ELF-1 (cell line): ENCODE results near the gene UQCRC1.

ENCODE experiments used
- DNase-seq: peaks from one replicate; pipeline ENCODE4 v3.0.0-alpha.2; 2016; ENCODE audit warnings: low read depth, low spot score

UQCRC1 gene

GRCh38 chr3:48609088-48610005 lies at the start of gene UQCRC1:
Gene UQCRC1, minus strand, starts transcription at chr3:48609646. Its CDS starts 26 bp downstream, at chr3:48609620.
- peak; percentile 96 for DNase-seq

- DNase-seq, result no peak
Measured at GRCh38 chr3:48656841-48657281, 47.4 kb upstream of the UQCRC1 start.

DNA sequence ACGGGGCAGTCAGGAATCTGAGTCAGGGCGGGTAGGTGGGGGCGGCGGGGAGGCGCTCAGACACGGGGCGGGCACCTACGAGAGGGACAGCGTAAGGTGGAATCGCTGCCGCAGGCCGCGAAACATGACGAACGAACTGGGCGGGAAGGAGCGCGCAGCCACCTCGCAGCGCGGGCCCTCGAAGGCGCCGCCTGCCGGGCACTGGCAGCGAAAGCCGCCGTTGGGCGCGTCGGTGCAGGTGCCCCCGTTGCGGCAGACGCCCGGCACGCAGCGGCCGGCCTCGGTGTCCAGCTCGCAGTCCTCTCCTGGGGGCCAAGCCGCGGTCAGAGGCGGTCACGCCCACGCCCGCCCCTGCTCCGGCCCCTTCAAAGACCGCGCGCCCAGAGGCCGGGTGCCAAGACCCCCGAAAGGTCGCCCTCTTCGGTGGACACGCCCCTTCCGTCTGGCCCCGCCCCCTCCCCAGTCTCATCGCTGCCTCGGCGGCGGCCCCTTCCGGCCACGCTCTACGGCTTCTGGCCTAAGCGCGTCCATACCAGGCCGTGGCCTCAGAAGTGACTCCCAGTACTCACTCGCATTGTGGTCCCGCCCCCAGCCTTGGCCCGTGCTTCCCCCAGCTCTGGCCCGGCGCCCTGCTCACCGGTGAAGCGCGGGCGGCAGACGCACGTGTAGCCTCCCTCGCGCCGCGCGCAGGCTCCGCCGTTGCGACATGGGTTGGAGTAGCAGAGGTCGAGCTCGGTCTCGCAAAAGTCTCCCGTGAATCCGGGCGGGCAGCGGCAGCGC lies 46.8 kb upstream of the UQCRC1 start:
- DNase-seq, result peak; percentile 94

GRCh38 chr3:48655606-48656005 lies 46.2 kb upstream of the UQCRC1 start:
- no peak for DNase-seq

DNA sequence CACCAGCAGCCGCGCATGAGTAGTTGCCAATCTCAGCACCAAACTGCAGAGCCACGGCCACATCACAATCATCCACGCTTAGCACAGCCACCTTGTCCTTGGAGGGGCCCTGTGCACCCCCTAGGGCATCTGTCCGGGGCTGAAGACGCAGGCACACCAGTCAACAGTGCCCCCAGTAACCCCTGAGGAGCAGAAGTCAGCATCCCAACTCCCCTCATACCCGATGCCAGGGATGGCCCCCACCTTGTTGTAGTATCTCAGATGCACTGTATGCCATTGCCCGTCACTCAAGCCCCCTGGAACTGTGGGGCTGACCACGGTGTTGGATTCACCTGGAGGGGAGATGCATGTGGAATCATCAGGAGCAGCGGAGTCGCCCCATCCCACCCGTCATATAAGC lies 45.6 kb upstream of the UQCRC1 start:
- no peak for DNase-seq

- DNase-seq, result no peak
Measured at GRCh38 chr3:48652923-48653715, 43.7 kb upstream of the UQCRC1 start.

DNA sequence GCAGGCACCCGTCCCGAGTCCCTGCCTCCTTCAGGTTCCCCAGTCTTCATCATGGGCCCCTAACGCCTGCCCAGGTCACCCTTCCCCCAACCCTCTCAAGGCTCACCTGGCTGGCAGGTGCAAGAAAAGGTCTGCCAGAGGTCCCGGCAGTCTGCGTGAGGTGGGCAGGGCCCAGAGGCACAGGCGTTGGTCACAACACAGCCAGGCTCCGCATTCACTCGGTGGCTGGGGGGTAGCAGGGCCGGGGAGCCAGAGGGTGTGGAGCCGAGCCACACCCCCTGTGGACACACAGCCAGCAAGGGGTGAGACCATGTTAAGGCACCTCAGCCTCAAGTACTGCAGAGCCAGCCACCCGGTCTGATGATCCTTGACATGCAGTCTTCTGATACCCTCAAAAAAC lies 42.3 kb upstream of the UQCRC1 start:
- no peak for DNase-seq

DNA sequence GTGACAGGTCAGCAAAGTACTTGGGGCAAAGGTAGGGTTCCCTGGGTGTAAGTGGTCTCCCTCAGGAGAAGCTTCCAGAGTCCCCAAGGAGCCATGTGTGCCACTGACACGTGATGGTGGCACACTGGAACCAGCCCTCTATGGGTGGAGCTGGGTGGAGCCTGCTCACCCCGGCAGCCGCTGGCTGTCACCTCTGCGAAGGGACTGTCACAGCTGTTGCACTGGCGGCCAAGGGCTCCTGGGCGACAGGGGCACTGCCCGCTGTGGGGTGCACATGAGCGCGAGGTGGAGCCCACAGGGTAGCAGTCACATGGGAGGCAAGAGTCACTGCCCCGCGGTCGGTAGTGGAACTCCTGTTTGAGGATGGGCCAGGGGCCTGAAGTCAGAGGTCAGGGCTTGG lies 41.3 kb upstream of the UQCRC1 start:
- DNase-seq, result no peak

DNA sequence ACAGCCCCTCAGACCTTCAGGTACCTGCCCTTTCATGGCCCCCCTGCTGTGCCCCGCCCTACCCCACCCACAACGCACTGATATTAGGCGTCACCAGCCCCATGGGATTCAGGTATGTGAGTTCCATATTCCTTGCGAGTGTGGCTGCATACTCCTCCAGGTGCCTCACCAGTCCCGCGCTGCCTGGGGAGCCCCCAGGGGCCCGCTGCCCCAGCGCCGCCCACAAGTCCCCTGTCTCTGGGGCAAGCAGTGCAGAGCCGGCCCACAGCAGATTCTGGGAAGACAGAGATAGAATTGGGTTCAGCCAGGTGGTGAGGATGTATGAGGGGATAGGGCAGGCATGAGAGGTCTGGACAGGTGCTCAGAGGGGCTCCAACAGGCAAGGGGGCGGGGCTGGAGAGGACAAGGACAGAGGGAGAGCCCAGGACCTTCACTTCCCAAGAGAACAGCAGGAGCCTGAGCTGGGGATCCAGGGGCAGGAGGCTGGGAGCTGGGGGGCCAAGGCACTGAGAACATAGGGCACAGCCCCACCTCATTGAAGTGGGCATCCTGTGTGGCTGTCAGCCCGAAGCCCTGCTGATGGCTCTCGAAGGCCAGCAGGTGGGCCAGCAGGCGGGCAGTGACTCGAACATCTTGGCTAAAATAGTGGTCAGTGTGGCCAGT lies 38.9 kb upstream of the UQCRC1 start:
- no peak for DNase-seq

- DNase-seq, result no peak
Measured at GRCh38 chr3:48647714-48648113, 38.3 kb upstream of the UQCRC1 start.

DNA sequence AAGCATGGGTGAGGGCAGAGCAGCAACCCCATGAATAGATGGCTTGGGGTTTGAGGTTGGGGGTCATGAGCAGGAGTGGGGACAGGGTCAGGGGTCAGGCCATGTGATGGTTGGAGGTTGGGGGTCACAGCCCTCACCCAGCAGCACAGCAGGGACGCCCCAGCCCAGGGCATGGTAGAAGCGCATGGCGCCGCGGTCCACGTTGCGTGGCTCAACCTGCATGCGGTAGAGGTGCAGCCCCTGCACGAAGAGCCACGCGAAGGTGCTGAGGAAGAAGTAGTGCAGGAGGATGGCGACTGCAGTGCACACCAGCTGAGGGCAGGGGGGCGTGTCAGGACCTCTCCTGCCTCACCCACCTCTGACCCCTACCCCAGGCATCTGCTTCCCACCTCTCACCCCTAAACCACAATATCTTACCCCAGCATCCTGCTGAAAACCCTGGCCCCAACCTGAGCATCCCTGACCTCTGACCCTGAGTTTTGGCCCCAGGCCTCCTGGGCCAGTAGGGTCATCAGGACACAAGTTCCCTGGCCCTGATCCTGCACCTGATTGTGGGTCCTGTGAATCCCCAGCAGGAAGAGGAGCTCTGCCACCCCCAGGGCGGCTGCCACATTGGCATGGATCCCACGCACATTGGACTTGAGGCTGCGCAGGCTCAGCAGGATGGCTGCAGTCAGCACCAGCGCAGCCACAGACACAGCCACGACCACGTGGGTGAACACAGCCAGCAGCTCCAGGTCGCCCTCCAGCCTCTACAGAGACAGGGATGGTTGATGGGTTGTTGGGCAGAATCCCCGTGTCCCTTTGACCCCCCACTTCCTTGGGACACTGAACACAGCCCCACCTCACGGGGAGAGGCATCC lies 35.7 kb upstream of the UQCRC1 start:
- no peak for DNase-seq

DNA sequence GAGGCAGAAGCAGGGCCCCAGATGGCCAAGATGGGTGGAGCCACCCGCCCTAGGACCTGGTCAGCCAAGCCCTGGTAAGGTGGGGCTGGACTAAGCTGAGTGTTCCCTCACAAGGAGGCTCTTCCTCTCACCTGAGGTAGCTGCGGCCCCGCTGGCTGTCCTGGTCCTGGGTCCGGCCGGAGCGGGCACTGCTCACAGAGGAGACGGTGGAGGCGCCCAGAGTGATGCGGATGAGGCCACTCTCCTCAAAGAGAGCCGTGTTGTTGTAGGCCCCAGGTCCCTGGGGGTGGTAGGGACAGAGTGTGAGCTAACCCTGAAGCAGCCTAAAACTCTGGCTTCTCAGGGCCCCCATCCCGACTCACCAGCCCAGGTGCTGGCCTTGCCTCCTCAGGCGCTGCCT lies 33.2 kb upstream of the UQCRC1 start:
- no peak for DNase-seq

DNA sequence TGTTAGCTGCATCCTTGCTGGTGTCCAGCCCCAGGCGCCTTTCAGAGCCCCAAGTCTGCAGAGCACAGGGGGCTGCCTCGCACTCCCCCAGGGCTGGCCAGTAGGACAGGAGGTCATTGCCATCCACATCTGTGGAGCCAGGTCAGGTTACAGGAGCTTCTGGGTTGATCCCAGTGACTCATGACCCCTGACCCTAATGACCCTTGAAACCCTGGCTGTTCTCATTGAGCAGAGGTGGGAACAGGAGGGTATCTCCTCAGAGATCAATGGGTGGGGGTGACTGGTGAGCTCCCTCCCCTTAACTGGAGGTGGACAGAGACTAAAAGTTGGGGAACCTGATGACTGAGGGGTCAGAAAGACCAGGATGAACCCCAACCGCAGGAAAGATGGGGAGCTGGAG lies 31.9 kb upstream of the UQCRC1 start:
- DNase-seq, result no peak

GRCh38 chr3:48639944-48640606 lies 30.6 kb upstream of the UQCRC1 start:
- DNase-seq, result no peak

GRCh38 chr3:48637305-48637704 lies 27.9 kb upstream of the UQCRC1 start:
- DNase-seq, result peak; percentile 18

GRCh38 chr3:48636149-48636655 lies 26.8 kb upstream of the UQCRC1 start:
- no peak for DNase-seq

DNA sequence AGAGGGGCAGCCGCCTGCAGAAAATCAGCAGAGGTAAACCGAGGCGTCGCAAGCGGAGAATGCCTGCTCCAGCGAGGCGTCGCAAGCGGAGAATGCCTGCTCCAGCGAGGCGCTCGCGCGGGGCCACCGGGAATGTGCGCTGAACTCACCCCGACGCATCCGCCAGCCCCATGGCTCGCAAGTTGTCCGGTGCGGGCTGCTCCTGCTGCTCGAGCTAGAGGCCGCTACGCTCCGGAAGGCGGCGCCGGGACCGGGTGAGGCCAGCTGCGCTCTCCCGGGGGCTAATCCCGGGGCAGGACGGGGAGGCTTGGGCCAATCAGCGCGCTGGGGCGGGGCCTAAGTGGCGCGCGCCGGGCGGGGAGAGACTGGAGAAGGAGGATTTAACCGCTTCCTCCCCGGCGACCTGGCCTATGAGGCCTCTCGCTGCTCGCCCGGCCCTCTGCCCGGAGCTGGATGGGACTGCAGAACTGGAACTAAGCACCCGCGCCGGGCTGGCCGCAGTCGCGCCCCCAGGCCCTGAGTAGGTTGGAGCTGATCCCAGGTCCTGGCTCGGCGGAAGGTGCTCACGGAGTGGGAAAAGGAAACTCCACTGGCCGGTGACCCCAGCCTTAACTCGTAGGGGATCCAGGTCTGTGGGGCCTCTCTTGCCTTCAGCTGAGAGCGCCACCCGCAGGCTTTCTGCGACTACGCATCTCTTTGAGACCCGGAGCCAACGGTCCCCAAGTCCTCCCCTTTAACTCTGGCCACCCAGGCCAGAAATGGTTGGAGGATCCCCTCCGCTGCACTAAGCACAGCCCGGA lies 26.0 kb upstream of the UQCRC1 start, which contains the start of gene SLC26A6:
SLC26A6 (minus strand) TSS at position 240 of the 800 bp plus-strand sequence; CDS start at position 172, 68 bp downstream.
- DNase-seq, result peak; percentile 99

DNA sequence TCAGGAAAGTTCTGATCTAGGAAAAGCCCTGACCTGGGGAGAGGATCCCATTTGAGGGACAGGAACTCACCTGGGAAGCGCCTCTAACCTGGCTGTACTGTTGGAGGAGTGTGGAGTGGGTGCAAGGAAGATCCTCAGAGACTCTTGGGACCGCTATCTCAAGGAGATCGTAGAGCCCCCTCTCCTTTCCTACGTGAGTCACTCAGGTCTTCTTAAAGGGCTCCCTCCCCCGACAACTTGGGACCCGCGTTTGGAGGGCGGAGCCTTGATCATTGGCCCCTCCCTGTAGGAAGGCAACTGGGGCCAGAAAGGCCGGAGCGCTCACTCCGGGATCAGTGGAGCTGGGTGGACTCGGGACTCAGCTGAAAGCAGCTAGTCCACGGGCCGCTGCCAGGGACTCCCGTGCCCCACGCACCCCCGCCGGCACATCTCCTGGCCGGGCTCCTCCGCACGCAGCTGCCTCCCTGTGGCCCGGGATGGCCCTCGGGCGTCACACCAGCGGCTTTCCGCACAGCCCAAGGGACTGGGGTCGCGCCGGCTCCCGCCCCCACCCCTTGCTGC lies 25.3 kb upstream of the UQCRC1 start:
- peak; percentile 77 for DNase-seq
